SK-N-SH treated with all-trans-retinoic acid at 6 μM for 48 hours (cell line): ENCODE measurements around the gene SOX13.

Experiments
- ATAC-seq: fragments of 200-7000 bp; cut with Tn5 transposase; 3 replicates; pipeline ENCODE4 v1.9.1; 2020; ENCODE audit warnings: mild to moderate bottlenecking, moderate library complexity
- ARNTL ChIP-seq: fragments of 450-650 bp; formaldehyde crosslinking; IDR thresholded peaks from 2 replicates; pipeline ENCODE4 v1.5.0; 2020; ENCODE audit warnings: low read depth, mild to moderate bottlenecking, moderate library complexity, borderline replicate concordance
- BACH2 ChIP-seq: fragments of 250-450 bp; sonication (Bioruptor Pico); IDR thresholded peaks from 2 replicates; pipeline ENCODE4 v1.9.0; 2021; ENCODE audit warnings: mild to moderate bottlenecking, borderline replicate concordance
- CREB5 ChIP-seq: fragments of 250-450 bp; sonication (Bioruptor Pico); IDR thresholded peaks from 2 replicates; pipeline ENCODE4 v1.5.1; 2020; ENCODE audit warnings: low read depth, mild to moderate bottlenecking, moderate library complexity
- CSDC2 ChIP-seq: fragments of 250-450 bp; sonication (Bioruptor Pico); IDR thresholded peaks from 2 replicates; pipeline ENCODE4 v1.5.0; 2020; ENCODE audit warnings: mild to moderate bottlenecking, moderate library complexity
- CSRNP3 ChIP-seq: fragments of 250-450 bp; sonication (Bioruptor Pico); IDR thresholded peaks from 2 replicates; pipeline ENCODE4 v1.5.1; 2021; ENCODE audit warnings: mild to moderate bottlenecking, moderate library complexity
- ISL1 ChIP-seq: fragments of 250-450 bp; sonication (Bioruptor Pico); IDR thresholded peaks from 2 replicates; pipeline ENCODE4 v2.1.2; 2022; ENCODE audit warnings: mild to moderate bottlenecking, moderate library complexity
- OSR1 ChIP-seq: fragments of 250-450 bp; sonication (Bioruptor Pico); IDR thresholded peaks from 2 replicates; pipeline ENCODE4 v1.8.0; 2022; ENCODE audit warnings: moderate library complexity, mild to moderate bottlenecking, inconsistent platforms
- POU6F1 ChIP-seq: fragments of 250-450 bp; sonication (Bioruptor Pico); IDR thresholded peaks from 2 replicates; pipeline ENCODE4 v1.8.0; 2021; ENCODE audit warnings: low read depth, mild to moderate bottlenecking, moderate library complexity, borderline replicate concordance
- PPARA ChIP-seq: fragments of 250-450 bp; sonication (Bioruptor Pico); IDR thresholded peaks from 2 replicates; pipeline ENCODE4 v1.5.0; 2020; ENCODE audit warnings: mild to moderate bottlenecking, borderline replicate concordance
- RARB ChIP-seq: fragments of 250-450 bp; sonication (Bioruptor Pico); IDR thresholded peaks from 2 replicates; pipeline ENCODE4 v1.8.0; 2021; ENCODE audit warnings: mild to moderate bottlenecking, moderate library complexity
- SNAI2 ChIP-seq: fragments of 250-450 bp; sonication (Bioruptor Pico); IDR thresholded peaks from 2 replicates; pipeline ENCODE4 v1.5.0; 2020; ENCODE audit warnings: mild to moderate bottlenecking, moderate library complexity
- TSHZ2 ChIP-seq: fragments of 250-450 bp; sonication (Bioruptor Pico); IDR thresholded peaks from 2 replicates; pipeline ENCODE4 v1.5.0; 2020; ENCODE audit warnings: mild to moderate bottlenecking, moderate library complexity
- ZC3H10 ChIP-seq: fragments of 250-450 bp; sonication (Bioruptor Pico); IDR thresholded peaks from 2 replicates; pipeline ENCODE4 v1.5.1; 2021; ENCODE audit warnings: mild to moderate bottlenecking, moderate library complexity
- ZFP3 ChIP-seq: fragments of 250-450 bp; sonication (Bioruptor Pico); IDR thresholded peaks from 2 replicates; pipeline ENCODE4 v1.5.0; 2020; ENCODE audit warnings: mild to moderate bottlenecking, moderate library complexity
- ZFP30 ChIP-seq: fragments of 450-650 bp; formaldehyde crosslinking; IDR thresholded peaks from 2 replicates; pipeline ENCODE4 v1.5.0; 2022; ENCODE audit warnings: mild to moderate bottlenecking, moderate library complexity
- ZNF565 ChIP-seq: fragments of 450-650 bp; formaldehyde crosslinking; conservative IDR thresholded peaks from 2 replicates; pipeline ENCODE4 v1.5.0; 2020; ENCODE audit warnings: low read depth, mild to moderate bottlenecking, moderate library complexity
- ZNF70 ChIP-seq: fragments of 450-650 bp; formaldehyde crosslinking; IDR thresholded peaks from 2 replicates; pipeline ENCODE4 v1.5.0; 2020; ENCODE audit warnings: mild to moderate bottlenecking, moderate library complexity
- ZNF8 ChIP-seq: fragments of 450-650 bp; formaldehyde crosslinking; IDR thresholded peaks from 2 replicates; pipeline ENCODE4 v1.5.0; 2020; ENCODE audit warnings: mild to moderate bottlenecking, moderate library complexity

SOX13 gene

DNA sequence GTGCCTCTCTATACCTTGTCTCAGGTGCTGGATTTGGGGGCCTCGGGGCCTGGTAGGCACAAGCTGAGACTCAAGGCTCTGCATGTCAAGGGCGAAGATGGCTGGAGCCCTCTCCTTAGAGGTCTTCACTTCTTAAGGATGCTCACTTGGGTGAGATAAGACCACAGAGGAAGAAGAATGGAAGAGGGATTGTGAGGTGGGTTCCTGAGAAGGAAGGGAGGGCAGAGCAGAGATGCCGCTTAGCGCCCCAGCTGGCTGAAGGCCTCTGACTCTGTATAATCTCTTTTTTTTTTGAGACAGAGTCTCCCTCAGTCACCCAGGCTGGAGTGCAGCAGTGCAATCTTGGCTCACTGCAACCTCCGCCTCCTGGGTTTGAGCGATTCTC, 32.2 kb downstream of the SOX13 start (continued):
- TF ChIP-seq CREB5 (CRISPR knock-in tag) (no peak), PPARA (CRISPR knock-in tag) (no peak)
- TF ChIP-seq, all 23 proteins: peak for 0

DNA sequence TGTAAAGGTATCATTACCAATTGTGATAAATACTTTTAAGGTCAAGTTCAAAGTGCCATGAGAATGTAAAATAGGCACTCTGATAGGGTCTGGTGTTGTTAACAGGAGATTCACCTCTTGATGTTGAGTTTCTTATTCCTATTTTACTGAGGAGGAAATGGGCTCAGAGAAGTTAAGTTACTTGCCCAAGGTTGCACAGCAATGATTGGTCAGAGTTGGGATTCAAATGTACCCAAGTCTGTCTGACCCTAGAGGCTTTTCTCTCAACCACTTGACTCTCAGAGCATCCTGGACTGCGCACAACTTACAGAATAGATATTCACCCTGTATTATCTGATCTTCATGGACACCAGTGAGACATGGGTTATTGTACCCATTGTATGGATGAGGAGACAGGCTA, 33.9 kb downstream of the SOX13 start:
- TF ChIP-seq ARNTL (no peak), CREB5 (CRISPR knock-in tag) (no peak), CSRNP3 (CRISPR knock-in tag) (no peak), ZFP30 (no peak), ZFP3 (CRISPR knock-in tag) (no peak)
- ATAC-seq = no peak

DNA sequence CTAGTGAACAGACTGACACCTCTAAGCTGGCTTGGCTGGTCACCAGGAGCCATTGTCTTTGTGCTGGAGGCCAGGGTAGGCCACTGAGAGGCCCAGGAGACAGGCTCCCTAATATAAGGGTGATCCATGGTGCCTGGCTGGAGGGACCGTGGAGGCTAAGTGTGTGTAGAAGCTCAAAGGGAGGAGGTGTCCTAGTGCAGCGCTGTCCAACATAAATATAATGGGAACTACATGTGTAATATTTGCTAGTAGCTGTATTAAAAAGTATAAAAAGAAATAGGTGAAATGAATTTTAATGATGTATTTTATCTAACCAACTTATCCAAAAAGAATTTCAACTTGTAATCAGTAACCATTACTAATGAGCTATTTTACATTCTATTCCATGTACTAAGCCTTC, 35.0 kb downstream of the SOX13 start:
- no peak for ATAC-seq
- no peak for TF ChIP-seq BACH2 (CRISPR knock-in tag)
- TF ChIP-seq TSHZ2 (CRISPR knock-in tag) = no peak
- TF ChIP-seq ZFP30 = no peak
- TF ChIP-seq SNAI2 = no peak
- TF ChIP-seq ZC3H10 (CRISPR knock-in tag) = no peak
- TF ChIP-seq, all 23 proteins: peak for 0

DNA sequence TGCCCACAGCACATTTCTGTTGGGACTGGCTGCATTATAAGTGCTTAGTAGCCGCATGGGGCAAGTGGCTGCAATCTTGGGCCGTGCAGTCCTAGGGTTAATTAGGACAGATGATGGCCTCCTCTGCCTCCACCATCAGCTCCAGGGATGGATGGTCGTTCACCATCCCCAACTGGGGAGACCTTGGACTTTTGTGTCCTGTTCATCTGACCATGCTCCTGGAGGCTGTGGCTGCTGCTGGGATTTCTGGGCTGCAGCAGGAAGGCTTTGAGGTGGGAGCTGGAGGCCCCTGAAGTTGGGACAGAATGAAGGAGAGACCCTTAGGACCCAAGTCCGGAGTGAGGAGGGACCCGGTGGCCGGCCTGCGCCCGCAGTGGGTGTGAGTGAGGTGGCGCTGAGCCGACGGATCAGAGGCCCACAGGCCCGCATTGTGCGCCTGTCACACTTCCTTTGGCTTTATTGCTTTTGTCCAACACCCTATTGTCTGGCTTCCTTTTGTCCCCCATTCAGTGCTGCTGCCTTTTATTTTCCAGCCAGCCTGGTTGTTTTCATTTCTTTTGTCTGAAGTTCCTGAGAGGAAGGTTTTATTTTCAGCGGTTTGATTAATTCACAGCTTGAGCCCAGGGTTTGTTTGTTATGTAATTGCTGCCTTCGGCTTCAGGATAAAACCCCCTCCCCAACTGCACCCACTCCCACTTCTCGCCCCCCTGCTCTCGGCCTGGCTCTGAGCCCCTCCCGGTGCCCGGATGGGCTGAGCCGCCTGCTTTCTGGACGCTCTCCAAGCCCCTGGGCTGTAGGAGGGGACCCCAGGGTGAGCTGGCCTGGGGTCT, 35.6 kb downstream of the SOX13 start:
- no peak for ATAC-seq
- TF ChIP-seq OSR1 (no peak), POU6F1 (CRISPR knock-in tag) (no peak), CSDC2 (CRISPR knock-in tag) (no peak), ZNF70 (no peak), ZNF8 (CRISPR knock-in tag) (no peak), ISL1 (CRISPR knock-in tag) (no peak), PPARA (CRISPR knock-in tag) (no peak), BACH2 (CRISPR knock-in tag) (no peak), RARB (CRISPR knock-in tag) (no peak), ZNF565 (no peak), ARNTL (no peak), SNAI2 (no peak), CSRNP3 (CRISPR knock-in tag) (no peak)
- TF ChIP-seq, all 23 proteins: peak for 0
